NCI-H1436 treated with DMSO at 0.1 percent for 48 hours (cell line): Measurements from ENCODE around the gene AAMP.

ENCODE experiments used
- DNase-seq: peaks from one replicate; lab custom pipeline; 2025; lab: John Stamatoyannopoulos, UW

AAMP gene

GRCh38 chr2:218294430-218295022 lies 24.6 kb upstream of the AAMP start:
- no peak for DNase-seq

DNA sequence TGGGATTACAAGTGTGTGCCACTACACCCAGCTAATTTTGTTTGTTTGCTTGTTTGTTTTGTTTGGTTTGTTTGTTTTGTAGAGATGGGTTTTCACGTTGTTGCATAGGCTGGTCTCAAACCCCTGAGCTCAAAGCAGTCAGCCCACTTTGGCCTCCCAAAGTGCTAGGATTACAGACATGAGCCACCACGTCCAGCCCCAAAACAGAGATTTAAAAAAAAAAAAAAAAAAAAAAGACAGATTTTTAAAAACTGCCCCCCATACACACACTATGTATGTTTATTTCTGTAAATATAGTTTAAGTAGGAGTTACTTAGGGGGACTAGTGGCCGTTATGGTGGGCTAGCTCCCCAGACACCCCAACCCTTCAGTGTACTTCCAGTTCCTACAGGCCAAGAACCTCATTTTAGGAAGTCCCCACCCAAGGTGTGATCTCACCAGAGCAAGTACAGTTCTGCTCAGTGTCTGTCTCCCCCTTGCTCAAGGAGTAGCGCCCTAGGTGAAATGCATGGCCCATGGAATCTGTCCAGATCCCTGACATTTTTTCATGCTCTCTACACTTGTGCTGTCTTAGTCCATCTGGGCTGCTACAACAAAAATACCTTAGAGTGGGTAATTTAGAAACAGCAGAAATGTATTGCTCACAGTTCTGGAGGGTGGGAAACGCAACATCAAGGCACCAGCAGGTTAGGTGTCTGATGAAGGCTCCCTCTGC lies 23.9 kb upstream of the AAMP start:
- DNase-seq = no peak

DNA sequence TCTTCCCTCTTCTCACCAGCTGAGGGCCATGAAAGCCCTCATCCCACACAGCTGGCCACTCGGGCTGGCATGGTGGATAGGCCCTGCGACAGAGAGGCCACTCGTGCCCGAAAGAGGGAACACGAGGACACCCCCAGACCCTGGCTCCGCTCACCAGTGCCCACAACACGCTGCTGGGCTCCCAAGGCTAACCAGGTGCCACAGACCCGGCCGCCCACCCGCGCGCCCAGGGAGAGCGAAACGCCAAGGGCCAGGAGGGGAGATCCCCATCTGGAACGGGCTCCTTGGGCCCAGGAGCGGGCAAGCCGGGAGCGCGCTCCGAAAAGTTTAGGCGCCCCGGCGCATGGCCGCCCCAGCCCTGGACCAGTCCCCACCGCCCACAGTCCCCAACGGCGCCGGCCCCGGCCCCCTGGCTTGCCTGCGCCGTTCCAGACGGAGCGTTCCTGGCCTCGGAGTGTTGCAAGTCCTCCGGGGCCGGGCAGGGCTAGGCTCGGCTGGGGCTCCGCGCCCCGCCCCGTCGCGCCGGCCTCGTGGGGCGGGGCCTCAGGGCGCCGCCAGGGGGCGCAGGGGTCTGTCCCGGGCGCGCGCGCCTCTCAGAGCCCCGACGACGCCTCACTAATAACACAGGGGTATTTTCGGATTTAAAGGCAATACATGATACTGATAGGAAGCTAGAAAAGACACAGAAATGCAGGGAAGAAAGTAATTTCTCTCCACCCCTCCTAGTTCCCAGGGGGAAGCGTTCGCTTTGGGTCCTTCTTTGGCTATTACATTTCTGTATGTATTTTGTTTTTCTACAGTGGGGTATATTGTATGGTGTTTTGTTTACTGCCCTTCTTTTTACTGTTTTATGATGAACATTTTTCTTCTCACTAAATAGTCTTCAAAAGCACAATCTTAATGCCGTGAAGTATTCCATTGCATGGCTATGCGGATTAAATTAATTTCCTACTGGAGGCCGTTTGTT lies 22.4 kb upstream of the AAMP start, which contains the start of gene TMBIM1:
TMBIM1 (minus strand) TSS at position 456 of the 967 bp plus-strand sequence. CDS start 10,362 bp downstream, outside the sequence.
- no peak for DNase-seq

DNA sequence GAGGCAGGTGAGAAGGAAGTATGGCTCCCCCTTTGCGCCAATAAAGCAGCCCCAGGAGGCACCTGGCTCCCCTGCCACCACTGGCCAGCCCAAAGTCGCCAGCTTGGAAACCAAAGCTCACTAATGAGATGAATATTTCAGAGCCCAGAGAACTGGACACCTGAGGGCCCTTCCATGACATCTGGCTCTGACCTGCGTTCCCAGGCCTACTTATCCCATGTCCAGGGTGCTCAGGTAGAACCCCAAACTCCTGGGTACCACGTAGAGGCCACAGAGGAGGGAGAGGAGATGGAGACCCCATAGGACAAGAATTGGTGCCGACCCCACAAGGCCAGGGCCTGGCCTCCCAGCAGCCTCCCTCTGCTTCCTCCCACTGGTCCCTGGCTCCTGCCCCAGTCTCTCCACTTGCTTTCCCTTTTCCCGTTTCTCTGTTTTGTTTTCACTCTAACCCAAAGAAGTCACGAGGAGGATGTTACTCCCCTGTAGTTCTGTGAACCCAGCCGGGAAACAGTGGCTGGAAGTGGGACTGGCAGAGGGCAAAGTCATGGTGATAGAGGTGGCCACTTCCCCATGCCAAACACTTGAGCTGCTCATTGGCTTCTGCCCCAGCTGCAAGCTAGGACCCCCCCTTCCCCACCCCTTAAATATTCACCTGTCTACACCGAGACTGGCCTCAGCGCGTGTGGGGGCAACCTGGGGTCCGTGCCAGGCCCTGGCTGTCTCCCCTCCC lies 21.5 kb upstream of the AAMP start:
- no peak for DNase-seq

GRCh38 chr2:218290316-218291261 lies 20.7 kb upstream of the AAMP start:
- DNase-seq = no peak

DNA sequence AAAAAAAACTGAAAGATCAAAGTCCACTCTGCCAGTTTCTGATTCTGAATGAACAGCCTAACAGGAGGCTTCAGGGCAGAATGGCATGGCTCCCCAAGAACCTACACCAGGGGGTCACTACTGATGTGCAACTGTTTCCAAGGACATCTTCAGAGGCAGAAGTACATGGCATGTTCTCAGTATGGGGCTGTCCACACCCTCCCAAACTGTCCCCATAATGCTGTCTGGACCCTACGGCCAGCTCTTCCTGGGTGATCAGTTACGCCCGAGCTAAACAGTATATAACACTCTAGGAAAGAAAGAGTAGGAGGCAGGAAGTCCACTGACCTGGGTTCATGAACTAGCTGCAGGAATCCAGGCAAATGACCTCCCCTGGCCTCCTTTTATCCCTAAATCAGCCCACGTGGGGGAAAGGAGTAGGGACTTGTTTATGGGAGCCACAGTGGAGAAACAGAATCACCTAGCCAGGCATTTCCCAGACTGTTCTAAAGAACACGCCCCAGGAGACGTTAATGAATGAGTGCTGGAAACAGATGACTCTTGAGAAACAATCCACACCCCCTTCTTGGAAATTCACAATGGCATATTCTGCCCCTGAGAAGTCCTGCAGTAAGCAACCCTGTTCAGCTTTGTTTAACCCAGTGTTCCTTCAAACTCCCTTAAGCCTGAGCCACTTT lies 19.8 kb upstream of the AAMP start:
- no peak for DNase-seq

DNA sequence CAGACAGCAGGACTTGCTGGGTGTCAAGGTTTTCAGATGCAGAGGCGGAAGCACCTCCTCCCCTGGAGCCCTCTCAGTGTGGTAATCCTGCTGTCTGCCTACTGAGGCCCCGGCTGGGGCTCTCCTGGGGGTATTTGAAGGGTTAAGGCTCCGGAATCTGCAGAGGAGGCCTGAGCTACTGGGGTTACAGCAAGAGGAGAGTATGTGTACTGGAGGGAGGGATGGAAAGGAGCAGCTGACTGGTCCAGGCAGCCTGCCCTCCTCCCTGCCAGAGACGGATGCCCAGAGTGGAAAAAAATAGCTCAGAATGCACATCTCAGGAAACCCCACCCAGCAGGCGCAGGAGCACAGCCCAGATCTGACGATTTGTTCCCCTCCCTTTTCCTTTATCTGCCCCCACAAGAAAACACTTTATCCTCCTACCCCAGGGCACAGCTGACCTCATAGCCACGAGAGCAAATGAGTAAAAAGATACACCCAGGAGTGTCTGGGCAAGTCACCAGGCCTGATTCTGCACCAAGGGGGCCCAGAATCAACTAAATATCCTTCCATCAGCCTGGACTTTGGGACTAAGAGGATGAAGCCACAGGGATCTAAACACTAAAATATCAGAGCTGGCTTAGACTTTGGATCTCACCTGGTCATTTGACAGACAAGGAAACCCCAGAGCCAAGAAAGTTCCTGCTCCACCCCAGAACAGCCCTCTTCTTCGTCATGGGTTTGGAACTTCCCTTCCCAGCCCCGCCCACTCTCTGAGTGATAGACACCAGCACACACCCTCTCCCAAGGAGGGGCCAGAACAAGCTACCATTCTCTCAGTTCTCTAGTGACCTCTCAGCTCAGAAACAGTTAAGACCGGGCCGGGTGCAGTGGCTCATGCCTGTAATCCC lies 16.9 kb upstream of the AAMP start:
- DNase-seq = no peak

- no peak for DNase-seq
These were observed 15.7 kb upstream of the AAMP start for GRCh38 chr2:218285604-218286003.

DNA sequence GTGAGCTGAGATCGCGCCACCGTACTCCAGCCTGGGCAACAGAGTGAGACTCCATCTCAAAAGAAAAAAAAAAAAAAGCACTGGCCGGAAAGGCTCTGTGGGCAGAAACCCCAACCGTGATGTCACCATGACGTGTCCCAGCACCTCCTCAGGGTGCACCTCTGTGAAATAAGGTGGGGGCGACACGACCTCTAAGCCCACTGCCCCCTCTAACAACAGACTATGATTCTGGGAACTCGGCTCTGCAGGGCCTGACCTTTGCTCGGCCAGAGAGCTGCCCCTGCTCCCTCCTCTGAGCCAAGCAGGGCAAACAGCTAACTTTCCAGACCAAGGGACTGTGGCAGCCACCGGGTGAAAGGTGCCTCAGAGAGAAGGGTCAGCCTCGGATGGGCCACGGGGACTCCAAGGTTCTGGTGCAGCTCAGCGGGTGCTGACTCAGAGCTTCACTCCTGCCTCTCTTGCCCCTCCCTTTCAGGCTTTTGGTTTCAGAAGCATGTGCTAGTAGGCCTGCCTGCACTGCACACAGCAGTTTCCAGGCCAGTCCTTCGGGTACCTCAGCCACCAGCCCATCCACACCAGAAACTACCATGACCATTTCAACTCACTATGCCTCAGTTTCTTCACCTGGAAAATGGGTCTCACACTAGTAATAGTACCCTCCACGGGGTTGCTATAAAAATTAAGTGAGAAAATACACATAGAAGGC lies 14.3 kb upstream of the AAMP start:
- no peak for DNase-seq

- DNase-seq = no peak
These were observed 12.4 kb upstream of the AAMP start for GRCh38 chr2:218282173-218282991.

- DNase-seq = no peak
These were observed 11.5 kb upstream of the AAMP start for GRCh38 chr2:218281449-218281848.

DNA sequence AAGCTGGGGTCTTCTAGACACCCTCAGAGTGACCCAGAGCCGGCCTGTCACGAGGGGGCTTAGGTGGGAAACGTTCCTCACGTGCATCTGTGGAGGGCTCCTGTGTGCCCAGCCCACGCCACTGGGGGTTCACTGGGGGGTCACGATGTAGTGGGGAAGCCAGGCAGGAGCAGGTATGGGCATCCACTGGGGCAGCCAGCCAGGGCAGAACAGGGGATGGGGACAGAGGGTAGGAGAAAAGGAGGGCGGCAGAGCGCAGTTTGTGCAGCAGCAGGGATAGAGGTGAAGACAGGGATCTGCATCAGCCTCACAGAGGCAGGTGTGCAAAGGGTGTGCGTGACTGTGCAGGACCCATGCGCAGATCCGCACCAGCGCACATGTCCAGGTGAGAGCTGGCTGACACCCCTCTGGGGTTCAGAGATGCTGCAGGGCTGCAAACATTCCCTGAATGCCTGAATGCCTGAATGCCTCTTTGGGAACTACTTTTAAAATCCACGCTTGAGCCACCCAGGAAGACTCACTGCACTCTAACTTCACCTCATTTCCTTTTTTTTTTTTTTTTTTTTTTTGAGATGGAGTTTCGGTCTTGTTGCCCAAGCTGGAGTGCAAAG lies 10.4 kb upstream of the AAMP start:
- no peak for DNase-seq

DNA sequence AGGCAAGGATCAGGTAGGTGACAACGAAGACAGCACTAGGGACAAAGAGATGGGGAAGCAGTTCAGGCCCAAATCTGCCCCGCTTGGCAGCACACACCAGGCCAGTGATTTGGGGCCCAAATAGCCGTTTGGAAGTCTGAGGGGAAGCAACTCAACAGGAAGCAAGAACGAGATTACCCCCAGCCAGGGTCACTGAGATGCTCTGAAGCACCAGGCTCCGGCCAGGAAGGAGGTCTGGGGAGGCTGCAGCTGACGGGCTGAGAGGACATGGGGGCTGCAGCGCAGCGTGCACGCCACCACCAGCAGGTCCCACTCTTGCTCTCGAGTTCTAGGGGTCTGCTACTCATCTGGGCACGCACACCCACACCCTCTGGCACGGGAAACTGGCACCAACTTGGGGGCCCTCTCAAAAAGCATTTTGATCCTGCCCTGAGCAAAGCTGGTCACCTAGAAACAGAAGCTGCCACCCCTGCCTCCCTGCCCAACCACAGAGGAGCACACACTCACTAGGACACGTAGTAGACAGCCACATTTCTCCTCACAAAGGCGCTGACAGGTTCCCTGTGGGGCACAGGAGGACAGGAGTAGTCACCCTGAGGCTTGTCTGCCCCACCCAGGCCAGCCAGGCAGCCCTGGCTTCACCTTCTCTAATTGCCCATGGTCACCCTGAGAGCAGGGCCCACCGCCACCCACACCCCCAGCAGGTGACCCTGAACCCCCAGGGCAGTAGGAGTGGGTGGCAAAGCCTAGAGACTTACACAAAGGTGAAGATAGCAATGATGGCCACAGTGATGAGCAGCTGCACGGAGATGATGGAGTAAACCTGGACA lies 8.8 kb upstream of the AAMP start:
- no peak for DNase-seq

GRCh38 chr2:218277921-218278320 lies 8.0 kb upstream of the AAMP start:
- DNase-seq = no peak

GRCh38 chr2:218276986-218277755 lies 7.2 kb upstream of the AAMP start:
- no peak for DNase-seq
